HG03196 (cell line): Measurements from ENCODE around the gene ZC3H10.

ENCODE experiments used
- ATAC-seq: cut with Tn5 transposase; IDR thresholded peaks from one replicate; pipeline ENCODE4 v1.9.1; 2021; ENCODE audit not compliant: unreplicated experiment

Gene ZC3H10

DNA sequence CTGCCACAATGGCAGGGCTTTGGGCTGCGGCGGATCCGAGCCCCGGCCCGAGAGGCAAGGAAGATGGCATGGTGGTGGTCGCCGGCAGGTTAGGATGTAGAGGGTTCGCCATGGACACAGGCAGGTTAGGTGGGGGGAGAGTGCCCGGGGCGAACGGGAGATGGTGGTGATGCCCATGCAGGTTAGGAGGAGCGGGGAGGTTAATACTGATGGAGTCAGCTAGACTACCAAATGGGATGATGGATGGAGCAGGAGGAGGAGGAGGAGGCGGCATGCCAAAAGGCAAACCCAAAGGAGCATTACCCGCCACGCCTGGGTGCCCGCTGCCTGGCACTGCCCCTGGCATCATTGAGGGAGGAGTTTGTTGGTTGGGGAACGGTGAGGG lies 46.3 kb downstream of the ZC3H10 start:
- ATAC-seq = no peak

DNA sequence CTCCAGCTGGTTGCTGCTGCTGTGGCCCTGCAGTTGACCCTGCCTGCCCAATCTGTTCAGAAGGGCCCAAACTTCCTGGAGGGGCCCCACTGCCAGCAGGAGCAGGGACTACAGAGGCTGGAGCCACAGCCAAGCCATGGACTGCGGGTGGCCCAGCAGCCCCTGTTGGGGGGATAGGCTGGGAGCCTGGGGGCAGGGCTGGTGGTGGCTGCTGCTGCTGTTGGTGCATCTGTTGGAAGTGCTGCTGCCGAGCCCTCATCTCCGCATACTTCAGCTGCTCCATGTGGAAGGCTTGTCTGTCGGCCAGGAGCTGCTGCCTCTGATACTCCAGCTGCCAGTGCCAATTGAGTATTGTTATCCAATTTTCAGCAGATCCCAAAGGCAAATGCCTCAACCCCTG lies 47.3 kb downstream of the ZC3H10 start:
- no peak for ATAC-seq

- no peak for ATAC-seq
These were observed 51.2 kb downstream of the ZC3H10 start for GRCh38 chr12:56169229-56169759.

GRCh38 chr12:56172839-56173238 lies 54.8 kb downstream of the ZC3H10 start:
- ATAC-seq = no peak
